NCI-H1048 (cell line): ENCODE results near the gene UGT1A8.

Experiments used
- DNase-seq: peaks from one replicate; lab custom pipeline; 2025; lab: John Stamatoyannopoulos, UW

Gene UGT1A8

DNA sequence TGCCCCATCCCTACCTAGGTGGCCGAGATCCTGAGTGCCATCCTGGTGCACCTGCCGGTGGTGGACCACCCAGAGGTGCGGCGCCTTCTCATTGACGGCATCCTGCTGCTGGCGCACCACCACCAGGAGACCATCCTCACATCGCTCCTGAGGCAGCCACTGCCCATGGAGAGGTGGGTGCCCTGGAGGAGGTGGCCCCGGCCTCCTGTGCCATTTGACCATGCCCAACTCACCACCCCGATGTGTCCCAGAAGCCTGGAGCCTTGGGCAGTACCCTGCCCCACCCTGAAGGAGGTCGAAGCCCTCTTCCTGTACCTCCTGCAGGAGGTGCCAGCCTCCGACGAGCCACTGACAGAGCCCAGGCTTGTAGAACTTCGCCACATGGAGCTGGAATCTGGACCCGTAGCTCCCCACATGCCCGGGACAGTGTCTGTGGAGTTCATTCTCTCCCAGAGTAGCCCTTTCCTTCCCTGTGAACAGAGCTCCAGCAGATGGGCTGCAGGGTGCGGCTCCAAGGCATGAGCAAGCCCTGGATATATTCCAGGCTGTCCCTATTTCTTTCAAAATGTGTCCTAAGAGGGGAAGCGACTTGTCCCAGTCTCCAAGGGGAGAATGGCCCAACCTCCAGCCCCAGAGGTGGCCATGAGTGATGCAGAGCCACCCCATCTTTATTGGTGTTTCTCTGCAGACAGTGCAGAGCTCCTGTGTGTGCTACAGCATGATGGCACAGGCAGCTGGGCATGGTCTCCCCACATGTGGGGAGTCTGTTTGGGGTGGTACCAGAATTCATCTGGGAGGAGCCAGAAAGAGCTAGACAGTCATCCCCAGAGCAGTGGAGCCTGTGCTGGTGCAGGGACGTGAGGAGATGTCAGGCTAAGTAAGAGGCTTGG is 202.7 kb downstream of the UGT1A8 start:
- DNase-seq: no peak

DNA sequence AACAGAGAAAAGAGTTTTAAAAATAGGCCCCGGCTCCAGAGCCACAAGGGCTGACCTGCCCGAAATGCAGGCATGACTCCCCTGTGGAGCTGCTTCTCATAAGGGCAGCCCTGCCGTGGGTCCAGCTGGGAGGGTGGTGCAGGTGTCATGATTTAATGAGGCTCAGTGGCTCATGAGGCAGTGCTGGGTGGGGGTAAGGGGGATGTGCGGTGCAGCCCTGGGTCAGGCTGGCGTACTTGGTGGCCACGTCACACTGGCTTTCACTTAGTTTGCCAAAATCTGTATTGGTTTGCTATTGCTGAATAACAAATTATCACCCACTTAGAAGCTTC is 203.3 kb downstream of the UGT1A8 start:
- no peak for DNase-seq

DNA sequence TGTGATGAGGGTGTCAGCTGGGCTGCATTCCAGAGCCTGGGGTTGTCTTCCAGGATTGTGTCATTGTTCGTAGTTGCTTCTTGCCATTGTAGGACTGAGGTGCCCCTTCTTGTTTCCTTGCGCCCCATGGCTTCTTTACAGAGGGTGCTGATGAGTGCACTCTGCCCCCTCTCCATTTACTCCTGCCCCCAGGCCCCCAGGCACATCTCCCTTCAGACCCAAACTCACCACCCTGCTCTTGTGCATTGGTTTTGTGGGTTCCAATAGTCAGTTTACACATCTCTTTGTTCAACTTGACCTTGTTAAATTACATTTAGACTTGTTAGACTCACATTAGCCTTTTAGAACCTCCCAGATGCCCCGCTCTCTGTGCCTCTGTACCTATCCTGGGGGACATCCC is 203.8 kb downstream of the UGT1A8 start:
- no peak for DNase-seq

DNA sequence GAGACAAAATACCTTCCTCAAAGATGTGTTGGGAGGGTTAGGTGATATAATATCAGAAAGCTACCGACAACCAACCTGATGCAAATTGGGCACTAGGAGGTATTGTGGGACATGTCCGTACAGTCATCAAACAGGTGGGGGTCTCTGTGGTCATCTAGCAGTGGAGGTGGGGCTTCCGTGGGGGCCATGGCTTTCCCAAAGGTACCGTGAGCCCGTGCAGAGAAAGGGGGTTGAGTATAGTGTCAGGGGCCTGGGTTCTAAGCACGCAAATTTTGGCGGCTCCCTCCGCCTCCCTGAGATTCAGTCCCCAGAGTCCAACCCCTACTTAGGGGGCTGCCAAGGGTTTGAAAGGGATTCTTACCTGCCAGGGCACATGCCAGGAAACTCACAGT is 204.3 kb downstream of the UGT1A8 start:
- no peak for DNase-seq

DNA sequence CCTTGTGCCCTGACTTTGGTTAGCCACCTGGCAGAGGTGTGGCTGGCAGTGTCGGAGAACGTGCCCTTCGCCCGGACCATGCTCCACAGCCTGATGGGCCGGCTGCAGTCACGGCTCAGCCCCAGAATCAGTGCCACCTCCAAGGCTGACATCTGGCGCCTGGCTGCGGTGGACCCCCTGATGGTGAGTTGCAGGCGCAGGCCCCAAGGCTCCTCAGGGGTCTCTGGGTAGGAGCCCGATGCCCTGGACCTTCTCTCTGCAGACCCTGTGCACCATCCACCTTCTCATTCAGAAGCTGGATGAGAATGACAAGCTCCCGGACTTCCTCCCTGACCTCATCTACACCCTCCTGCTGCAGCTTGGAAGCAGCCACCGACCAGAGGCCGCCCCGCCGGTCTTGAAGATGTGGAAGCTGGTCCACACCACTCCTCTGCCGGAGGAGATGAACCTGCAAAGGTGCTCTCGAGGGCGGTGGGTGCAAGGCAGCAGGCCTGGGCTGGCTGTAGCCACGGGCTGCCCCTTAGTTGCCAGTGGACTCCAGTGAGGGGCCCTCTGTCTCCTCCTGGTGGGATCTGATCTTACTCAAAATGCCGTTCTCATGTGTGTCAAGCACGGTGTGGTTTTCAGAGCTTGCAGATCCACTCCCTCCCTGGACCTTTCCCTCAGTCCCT is 204.8 kb downstream of the UGT1A8 start:
- no peak for DNase-seq
